Measurements from ENCODE around the gene PNLIPRP1. TPM values are rescaled to one million over a fixed set of nuclear protein-coding genes. Genes with fewer than 3 reads are reported as not detected.

PNLIPRP1 gene
- total RNA-seq, 1 donor from 2014 or later, result not detected

DNA sequence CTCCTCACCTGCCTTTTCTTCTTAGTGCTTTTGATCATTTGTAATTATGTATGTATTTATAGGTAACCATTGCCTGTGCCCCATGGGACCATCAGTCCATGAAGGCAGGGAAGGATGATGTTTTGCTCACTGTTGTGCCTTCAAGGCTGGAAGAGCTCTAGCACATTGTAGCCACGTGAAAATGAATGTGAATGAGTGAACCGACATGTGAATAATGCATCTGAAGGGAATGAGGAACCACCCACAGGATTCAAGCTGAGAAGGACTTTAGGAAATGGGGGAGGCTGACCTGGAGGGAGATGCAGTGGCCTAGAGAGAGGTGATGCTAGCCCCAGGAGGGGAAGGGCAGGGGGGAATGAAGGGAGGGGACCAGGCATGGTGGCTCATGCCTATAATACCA lies 24.0 kb downstream of the PNLIPRP1 start:
- H3K36me3 ChIP-seq, result no peaks in the 10 kb centered on the region
- peaks cover 6% of the 10 kb centered on the region for H3K9me3 ChIP-seq (replicated peaks)
- H3K4me1 ChIP-seq, result peaks cover under 1% of the 10 kb centered on the region
- peaks cover 43% of the 10 kb centered on the region for H3K27me3 ChIP-seq (ENCODE audit: low read depth)
- TF ChIP-seq, protein P1, sequence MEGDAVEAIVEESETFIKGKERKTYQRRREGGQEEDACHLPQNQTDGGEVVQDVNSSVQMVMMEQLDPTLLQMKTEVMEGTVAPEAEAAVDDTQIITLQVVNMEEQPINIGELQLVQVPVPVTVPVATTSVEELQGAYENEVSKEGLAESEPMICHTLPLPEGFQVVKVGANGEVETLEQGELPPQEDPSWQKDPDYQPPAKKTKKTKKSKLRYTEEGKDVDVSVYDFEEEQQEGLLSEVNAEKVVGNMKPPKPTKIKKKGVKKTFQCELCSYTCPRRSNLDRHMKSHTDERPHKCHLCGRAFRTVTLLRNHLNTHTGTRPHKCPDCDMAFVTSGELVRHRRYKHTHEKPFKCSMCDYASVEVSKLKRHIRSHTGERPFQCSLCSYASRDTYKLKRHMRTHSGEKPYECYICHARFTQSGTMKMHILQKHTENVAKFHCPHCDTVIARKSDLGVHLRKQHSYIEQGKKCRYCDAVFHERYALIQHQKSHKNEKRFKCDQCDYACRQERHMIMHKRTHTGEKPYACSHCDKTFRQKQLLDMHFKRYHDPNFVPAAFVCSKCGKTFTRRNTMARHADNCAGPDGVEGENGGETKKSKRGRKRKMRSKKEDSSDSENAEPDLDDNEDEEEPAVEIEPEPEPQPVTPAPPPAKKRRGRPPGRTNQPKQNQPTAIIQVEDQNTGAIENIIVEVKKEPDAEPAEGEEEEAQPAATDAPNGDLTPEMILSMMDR (IDR thresholded peaks at IDR 0.05; ENCODE audit: borderline replicate concordance), result no peak
- H3K27ac ChIP-seq (replicated peaks), result no peak overlapping the region
- DNase-seq, result no peak
- no peak overlapping the region for H3K4me3 ChIP-seq
- intact Hi-C loops (cut with micrococcal nuclease), result no loop called here

DNA sequence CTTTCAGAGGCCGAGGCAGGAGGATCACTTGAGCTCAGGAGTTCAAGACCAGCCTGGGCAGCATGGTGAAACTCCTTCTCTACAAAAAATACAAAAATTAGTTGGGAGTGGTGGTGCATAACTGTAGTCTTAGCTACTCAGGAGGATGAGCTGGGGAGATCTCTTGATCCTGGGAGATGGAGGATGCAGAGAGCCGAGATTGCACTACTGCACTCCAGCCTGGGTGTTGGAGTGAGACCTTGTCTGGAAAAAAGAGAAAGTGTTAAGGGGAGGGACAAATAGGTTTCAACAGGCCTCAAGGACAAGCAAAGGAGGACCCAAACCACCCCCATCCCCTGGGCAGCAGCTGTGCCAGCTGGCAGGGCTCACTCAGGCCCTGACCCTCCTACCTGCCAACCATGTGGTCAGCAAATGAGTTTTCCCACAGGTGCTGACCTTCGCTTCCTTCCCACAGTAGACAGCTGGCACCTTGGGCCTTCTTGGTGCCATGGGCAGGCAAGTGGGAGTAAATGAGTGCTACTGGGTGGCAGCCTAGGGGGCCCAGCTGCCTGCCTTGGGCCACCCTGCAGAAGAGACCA lies 24.5 kb downstream of the PNLIPRP1 start:
- Histone ChIP-seq H3K27me3 (ENCODE audit: low read depth) (peaks cover 38% of the 10 kb centered on the region), H3K9me3 (replicated peaks) (peaks cover 6% of the 10 kb centered on the region), H3K27ac (replicated peaks) (no peak overlapping the region), H3K4me3 (no peak overlapping the region), H3K36me3 (no peaks in the 10 kb centered on the region), H3K4me1 (no peaks in the 10 kb centered on the region)
- no peak for DNase-seq
- intact Hi-C loops (cut with micrococcal nuclease), result no loop called here
- TF ChIP-seq, protein P1 (IDR thresholded peaks at IDR 0.05; ENCODE audit: borderline replicate concordance), result no peak

DNA sequence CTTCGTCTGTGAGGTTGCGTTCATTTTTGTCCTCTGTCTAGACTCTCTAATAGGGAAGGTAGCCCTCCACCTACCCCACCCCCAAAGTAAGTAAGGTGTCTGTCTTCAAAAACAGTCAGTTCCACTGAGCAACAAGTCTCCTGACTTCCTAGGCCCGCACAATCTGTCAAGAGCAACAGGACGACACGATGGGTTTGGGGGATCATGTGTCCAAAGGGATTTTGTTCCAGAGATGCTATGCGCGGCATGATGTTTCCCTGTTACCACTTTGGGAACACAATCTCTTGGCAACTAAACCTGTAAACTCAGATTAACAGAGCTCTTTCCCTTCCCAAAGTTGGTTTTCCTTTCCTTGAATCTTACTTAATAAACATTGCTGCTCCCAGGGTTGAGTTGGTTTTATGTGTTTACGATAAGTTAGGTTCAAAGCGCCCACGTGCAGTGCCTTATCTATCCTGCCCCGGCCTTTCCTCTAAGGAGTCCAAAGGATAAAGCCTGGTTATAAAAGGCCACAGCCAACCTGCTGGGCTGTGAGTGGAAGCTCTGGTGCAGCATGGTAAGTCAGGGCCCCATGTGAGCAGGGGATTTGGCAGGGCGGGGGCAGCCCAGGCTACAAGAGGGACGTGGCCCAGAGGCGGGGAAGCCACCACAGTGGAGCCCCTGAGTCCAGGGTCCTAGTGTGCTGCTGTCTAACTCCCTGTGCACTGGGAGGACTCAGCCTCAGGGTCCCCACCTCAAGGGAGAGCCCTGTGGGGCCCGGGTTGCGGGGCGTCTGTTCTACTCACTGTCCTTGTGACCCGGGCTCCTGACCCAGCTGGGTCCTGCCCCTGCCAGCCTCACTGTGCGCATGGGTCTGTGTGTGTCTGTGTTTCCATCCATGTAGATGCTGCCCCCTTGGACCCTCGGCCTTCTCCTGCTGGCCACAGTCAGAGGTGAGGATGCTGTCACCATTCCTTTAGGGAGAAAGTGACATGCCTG lies 30.0 kb downstream of the PNLIPRP1 start, which contains the start of gene PNLIPRP2:
PNLIPRP2 (plus strand) TSS at position 531 of the 978 bp plus-strand sequence.
- H3K4me1 ChIP-seq, result no peaks in the 10 kb centered on the region
- no peaks in the 10 kb centered on the region for H3K36me3 ChIP-seq
- no peaks in the 10 kb centered on the region for H3K9me3 ChIP-seq (replicated peaks)
- peaks cover 57% of the 10 kb centered on the region for H3K27me3 ChIP-seq (ENCODE audit: low read depth)
- H3K4me3 ChIP-seq, result no peak within 1 kb of the TSS
- no peak within 1 kb of the TSS for H3K27ac ChIP-seq (replicated peaks)
- intact Hi-C loops (cut with micrococcal nuclease), result no loop called here
- TF ChIP-seq, protein P1 (IDR thresholded peaks at IDR 0.05; ENCODE audit: borderline replicate concordance), result no peak
- no peak for DNase-seq

DNA sequence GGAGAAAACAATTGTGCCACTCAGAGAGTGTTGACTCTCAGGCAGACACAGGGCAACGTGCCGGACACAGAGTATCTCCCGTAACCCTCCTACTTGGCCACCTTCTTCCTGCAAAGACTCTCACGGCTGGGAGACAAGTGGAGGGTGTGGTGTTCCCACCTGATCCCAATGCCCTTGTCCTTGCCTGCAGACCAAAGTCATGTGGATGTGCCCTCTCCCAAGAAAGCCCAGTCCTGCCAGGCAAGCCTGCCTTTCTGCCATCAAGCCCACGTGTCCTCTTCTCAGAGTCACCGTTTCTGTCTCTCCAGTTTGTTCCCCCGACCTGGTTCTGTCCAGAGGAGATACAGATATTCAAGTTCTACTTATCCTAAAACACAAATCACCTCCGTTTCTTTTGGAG lies 30.7 kb downstream of the PNLIPRP1 start:
- H3K4me3 ChIP-seq, result no peak overlapping the region
- no peaks in the 10 kb centered on the region for H3K36me3 ChIP-seq
- no peaks in the 10 kb centered on the region for H3K9me3 ChIP-seq (replicated peaks)
- peaks cover 57% of the 10 kb centered on the region for H3K27me3 ChIP-seq (ENCODE audit: low read depth)
- DNase-seq, result no peak
- H3K4me1 ChIP-seq, result no peaks in the 10 kb centered on the region
- TF ChIP-seq, protein P1 (IDR thresholded peaks at IDR 0.05; ENCODE audit: borderline replicate concordance), result no peak
- H3K27ac ChIP-seq (replicated peaks), result no peak overlapping the region
- intact Hi-C loops (cut with micrococcal nuclease), result no loop called here

DNA sequence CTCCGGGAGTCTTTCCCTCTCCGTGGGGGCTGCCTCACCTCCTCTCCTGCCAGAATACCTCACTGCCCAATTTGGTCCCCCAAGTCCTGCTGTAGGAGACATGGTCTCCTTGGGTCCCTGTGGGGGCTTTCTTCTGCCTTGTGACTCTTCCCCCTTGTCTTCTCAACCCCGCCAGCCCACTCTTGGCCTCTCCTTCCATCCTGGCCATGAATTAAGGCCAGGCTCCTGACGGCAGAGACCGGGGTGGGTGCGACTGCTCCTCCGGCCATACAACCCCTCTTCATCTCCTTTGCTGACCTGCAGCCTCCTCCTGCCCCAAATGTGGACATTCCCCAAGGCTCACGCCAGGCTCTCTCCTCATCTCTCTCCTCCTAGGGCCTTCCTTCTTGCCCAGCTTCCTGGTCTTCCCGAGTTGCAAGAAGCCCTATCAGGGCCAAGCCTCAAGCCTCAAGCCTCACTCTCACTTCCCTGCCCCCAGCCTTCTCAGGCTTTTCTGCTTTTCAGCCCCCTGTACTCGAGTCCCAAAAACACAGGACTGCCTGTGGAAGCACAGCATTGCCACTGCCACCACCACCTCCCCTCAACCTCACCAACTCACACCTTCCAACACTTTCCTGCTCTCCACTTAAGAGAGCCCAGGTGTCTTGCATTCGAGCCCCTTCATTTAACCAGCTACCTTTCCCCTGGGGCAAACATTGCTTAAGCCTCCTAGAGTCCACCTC lies 31.3 kb downstream of the PNLIPRP1 start:
- intact Hi-C loops (cut with micrococcal nuclease), result no loop called here
- no peak for DNase-seq

More for the DNA sequence above, 31.3 kb downstream of the PNLIPRP1 start:
- Histone ChIP-seq H3K9me3 (replicated peaks) (no peaks in the 10 kb centered on the region), H3K27ac (replicated peaks) (no peak overlapping the region), H3K36me3 (no peaks in the 10 kb centered on the region), H3K4me1 (peaks cover 1% of the 10 kb centered on the region), H3K27me3 (ENCODE audit: low read depth) (peaks cover 57% of the 10 kb centered on the region), H3K4me3 (no peak overlapping the region)
- TF ChIP-seq, protein P1 (IDR thresholded peaks at IDR 0.05; ENCODE audit: borderline replicate concordance), result no peak

Measured in left ventricle myocardium inferior (tissue), 1 donor.